ENCODE measurements around the gene CATSPERZ. TPM values are rescaled to one million over a fixed set of nuclear protein-coding genes. Genes with fewer than 3 reads are reported as not detected.

The CATSPERZ gene
- total and polyA plus RNA-seq, 9 of the 15 experiments (the other 6 are each of a cell fraction or from before 2014, with no cell fraction given), result 0.86 to 8.5 (median 3.5) TPM

- TF ChIP-seq ZBTB49 (CRISPR knock-in tag; IDR thresholded peaks at IDR 0.05; ENCODE audit: borderline replicate concordance), result no peak
- TF ChIP-seq ZNF263 (CRISPR knock-in tag; IDR thresholded peaks at IDR 0.05; ENCODE audit: borderline replicate concordance), result no peak
- TF ChIP-seq ZNF778 (CRISPR knock-in tag; IDR thresholded peaks at IDR 0.05), result no peak
- TF ChIP-seq ATF4 (CRISPR knock-in tag; IDR thresholded peaks at IDR 0.05), result no peak
- TF ChIP-seq XRCC4 (IDR thresholded peaks at IDR 0.05; ENCODE audit: extremely low read depth, insufficient read depth, insufficient read length), result no peak
- peak; percentile 95 for TF ChIP-seq TFAP4 (CRISPR knock-in tag; IDR thresholded peaks at IDR 0.05; ENCODE audit: borderline replicate concordance)
- no peak for TF ChIP-seq ZNF174 (CRISPR knock-in tag; IDR thresholded peaks at IDR 0.05)
- TF ChIP-seq MBD2 (IDR thresholded peaks at IDR 0.05; ENCODE audit: borderline replicate concordance, low read depth), result peak; percentile 34; the same call in 1 of the 2 replicates
- TF ChIP-seq ZNF740 (CRISPR knock-in tag; IDR thresholded peaks at IDR 0.05), result no peak
- no peak for TF ChIP-seq ZNF740 (tag; IDR thresholded peaks at IDR 0.05)
- no peak for TF ChIP-seq USF1 (CRISPR knock-in tag; IDR thresholded peaks at IDR 0.05)
- no peak for TF ChIP-seq MYBL2 (IDR thresholded peaks at IDR 0.05; ENCODE audit: low read depth)
- no peak for TF ChIP-seq MYBL2 (CRISPR knock-in tag; IDR thresholded peaks at IDR 0.05; ENCODE audit: borderline replicate concordance)
- TF ChIP-seq TSC22D4 (tag; IDR thresholded peaks at IDR 0.05), result no peak
- no peak for TF ChIP-seq ZNF668 (CRISPR knock-in tag; IDR thresholded peaks at IDR 0.05)
- TF ChIP-seq STAT5B (CRISPR knock-in tag; IDR thresholded peaks at IDR 0.05), result no peak
- 0 out of 2 replicates have a peak, but pooled peaks have one; percentile 50 for TF ChIP-seq POLR2H (tag; IDR thresholded peaks at IDR 0.05; ENCODE audit: low read depth)
- peak; percentile 66; the same call in 1 of the 2 replicates for TF ChIP-seq CREB1 (IDR thresholded peaks at IDR 0.05)
- TF ChIP-seq CREB1 (CRISPR knock-in tag; IDR thresholded peaks at IDR 0.05), result no peak
- TF ChIP-seq HSF4 (CRISPR knock-in tag; IDR thresholded peaks at IDR 0.05; ENCODE audit: borderline replicate concordance), result no peak
- TF ChIP-seq ZEB2 (IDR thresholded peaks at IDR 0.05), result no peak
- no peak for TF ChIP-seq POU5F1 (IDR thresholded peaks at IDR 0.05; ENCODE audit: borderline replicate concordance, low read depth, low read length, partially characterized antibody)
- no peak for TF ChIP-seq ZFPM2 (CRISPR knock-in tag; IDR thresholded peaks at IDR 0.05)
- TF ChIP-seq ZKSCAN8 (CRISPR knock-in tag; IDR thresholded peaks at IDR 0.05), result no peak
Observed at GRCh38 chr11:64305075-64305690, 5.0 kb downstream of the CATSPERZ start, which contains the start of gene ESRRA (continued).
